Measurements from ENCODE around the gene UNK. TPM values are rescaled to one million over a fixed set of nuclear protein-coding genes. Genes with fewer than 3 reads are reported as not detected.

Gene UNK
- total and polyA plus RNA-seq, 2 of the 13 experiments (the other 11 are each of a cell fraction or from before 2014, with no cell fraction given) = 31.6 to 33.0 TPM

DNA sequence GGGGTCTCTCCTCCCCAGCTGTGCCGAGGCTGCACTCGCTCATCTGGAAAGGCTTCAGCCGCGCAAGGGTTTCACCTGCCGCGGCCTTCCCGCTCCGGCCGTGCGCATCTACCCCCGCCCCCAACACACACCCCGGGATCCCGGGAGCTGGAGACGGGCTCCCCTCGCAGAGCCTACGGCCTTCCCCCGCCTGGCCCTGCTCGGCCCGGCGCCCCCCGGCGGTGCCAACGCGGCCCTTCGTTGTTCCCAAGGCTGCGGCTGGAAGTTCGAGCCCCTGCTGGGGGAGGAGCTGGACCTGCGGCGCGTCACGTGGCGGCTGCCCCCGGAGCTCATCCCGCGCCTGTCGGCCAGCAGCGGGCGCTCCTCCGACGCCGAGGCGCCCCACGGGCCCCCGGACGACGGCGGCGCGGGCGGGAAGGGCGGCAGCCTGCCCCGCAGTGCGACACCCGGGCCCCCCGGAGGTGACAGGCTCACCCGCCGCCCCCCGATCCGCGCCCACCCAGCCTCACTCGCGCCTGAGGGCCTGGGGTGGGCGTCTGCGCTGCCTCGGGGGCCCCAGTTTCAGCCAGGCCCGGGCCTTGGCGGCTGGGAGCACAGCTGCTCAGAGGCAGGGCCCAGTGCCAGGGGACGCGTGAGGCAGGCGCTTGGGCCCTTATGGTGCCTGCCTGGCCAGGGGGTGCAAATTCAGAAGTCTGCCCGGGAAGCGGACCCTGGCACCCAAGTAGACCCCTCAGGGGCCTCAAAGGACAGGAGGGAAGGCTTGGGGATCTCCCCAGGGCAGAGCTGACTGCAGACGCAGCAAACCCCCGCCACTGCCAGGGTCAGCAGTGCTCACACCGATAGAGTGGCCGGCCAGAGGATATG lies 30.9 kb upstream of the UNK start (continued):
- TF ChIP-seq, protein P1, sequence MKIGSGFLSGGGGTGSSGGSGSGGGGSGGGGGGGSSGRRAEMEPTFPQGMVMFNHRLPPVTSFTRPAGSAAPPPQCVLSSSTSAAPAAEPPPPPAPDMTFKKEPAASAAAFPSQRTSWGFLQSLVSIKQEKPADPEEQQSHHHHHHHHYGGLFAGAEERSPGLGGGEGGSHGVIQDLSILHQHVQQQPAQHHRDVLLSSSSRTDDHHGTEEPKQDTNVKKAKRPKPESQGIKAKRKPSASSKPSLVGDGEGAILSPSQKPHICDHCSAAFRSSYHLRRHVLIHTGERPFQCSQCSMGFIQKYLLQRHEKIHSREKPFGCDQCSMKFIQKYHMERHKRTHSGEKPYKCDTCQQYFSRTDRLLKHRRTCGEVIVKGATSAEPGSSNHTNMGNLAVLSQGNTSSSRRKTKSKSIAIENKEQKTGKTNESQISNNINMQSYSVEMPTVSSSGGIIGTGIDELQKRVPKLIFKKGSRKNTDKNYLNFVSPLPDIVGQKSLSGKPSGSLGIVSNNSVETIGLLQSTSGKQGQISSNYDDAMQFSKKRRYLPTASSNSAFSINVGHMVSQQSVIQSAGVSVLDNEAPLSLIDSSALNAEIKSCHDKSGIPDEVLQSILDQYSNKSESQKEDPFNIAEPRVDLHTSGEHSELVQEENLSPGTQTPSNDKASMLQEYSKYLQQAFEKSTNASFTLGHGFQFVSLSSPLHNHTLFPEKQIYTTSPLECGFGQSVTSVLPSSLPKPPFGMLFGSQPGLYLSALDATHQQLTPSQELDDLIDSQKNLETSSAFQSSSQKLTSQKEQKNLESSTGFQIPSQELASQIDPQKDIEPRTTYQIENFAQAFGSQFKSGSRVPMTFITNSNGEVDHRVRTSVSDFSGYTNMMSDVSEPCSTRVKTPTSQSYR (CRISPR knock-in tag; IDR thresholded peaks at IDR 0.05; ENCODE audit: borderline replicate concordance) = peak; percentile 83; the same call in 1 of the 2 replicates
- no peak for TF ChIP-seq IKZF4 (CRISPR knock-in tag; IDR thresholded peaks at IDR 0.05; ENCODE audit: borderline replicate concordance, low read depth, not compliant biosample characterization)
- TF ChIP-seq ZNF788 (CRISPR knock-in tag; IDR thresholded peaks at IDR 0.05; ENCODE audit: borderline replicate concordance) = 0 out of 2 replicates have a peak, but pooled peaks have one; percentile 23
- peak; percentile 93; the same call in 1 of the 2 replicates for TF ChIP-seq ZNF235 (CRISPR knock-in tag; IDR thresholded peaks at IDR 0.05; ENCODE audit: borderline replicate concordance)
- TF ChIP-seq, protein P2, sequence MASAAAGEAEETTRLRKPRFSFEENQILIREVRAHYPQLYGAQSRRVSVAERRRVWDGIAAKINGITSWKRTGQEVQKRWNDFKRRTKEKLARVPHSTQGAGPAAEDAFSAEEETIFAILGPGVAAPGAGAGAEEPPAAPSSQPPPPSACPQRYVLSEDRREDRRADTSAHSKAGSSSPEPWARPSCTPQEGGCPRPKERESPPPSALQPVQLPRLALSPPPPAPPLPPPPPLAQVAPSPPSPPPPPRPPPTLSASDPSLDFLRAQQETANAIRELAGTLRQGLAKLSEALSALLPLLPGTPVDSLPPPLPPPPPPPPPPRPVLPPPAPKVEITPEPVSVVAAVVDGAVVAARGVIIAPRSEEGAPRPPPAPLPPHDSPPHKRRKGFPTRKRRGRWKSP (CRISPR knock-in tag; IDR thresholded peaks at IDR 0.05) = no peak
- no peak for TF ChIP-seq ZFP36L2 (CRISPR knock-in tag; IDR thresholded peaks at IDR 0.05)
- 0 out of 2 replicates have a peak, but pooled peaks have one; percentile 16 for TF ChIP-seq NFYB (CRISPR knock-in tag; IDR thresholded peaks at IDR 0.05)
- TF ChIP-seq, protein P3, sequence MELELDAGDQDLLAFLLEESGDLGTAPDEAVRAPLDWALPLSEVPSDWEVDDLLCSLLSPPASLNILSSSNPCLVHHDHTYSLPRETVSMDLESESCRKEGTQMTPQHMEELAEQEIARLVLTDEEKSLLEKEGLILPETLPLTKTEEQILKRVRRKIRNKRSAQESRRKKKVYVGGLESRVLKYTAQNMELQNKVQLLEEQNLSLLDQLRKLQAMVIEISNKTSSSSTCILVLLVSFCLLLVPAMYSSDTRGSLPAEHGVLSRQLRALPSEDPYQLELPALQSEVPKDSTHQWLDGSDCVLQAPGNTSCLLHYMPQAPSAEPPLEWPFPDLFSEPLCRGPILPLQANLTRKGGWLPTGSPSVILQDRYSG (CRISPR knock-in tag; IDR thresholded peaks at IDR 0.05) = peak; percentile 49; the same call in 1 of the 2 replicates
- TF ChIP-seq MBNL3 (CRISPR knock-in tag; conservative IDR thresholded peaks at IDR 0.05) = no peak
- TF ChIP-seq, protein P4, sequence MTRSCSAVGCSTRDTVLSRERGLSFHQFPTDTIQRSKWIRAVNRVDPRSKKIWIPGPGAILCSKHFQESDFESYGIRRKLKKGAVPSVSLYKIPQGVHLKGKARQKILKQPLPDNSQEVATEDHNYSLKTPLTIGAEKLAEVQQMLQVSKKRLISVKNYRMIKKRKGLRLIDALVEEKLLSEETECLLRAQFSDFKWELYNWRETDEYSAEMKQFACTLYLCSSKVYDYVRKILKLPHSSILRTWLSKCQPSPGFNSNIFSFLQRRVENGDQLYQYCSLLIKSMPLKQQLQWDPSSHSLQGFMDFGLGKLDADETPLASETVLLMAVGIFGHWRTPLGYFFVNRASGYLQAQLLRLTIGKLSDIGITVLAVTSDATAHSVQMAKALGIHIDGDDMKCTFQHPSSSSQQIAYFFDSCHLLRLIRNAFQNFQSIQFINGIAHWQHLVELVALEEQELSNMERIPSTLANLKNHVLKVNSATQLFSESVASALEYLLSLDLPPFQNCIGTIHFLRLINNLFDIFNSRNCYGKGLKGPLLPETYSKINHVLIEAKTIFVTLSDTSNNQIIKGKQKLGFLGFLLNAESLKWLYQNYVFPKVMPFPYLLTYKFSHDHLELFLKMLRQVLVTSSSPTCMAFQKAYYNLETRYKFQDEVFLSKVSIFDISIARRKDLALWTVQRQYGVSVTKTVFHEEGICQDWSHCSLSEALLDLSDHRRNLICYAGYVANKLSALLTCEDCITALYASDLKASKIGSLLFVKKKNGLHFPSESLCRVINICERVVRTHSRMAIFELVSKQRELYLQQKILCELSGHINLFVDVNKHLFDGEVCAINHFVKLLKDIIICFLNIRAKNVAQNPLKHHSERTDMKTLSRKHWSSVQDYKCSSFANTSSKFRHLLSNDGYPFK (CRISPR knock-in tag; IDR thresholded peaks at IDR 0.05; ENCODE audit: borderline replicate concordance) = no peak
- no peak; the same call in 1 of the 2 replicates for TF ChIP-seq BCL6 (CRISPR knock-in tag; IDR thresholded peaks at IDR 0.05)
- no peak for TF ChIP-seq AHR (CRISPR knock-in tag; IDR thresholded peaks at IDR 0.05)
- no peak for TF ChIP-seq POLR2AphosphoS5 (IDR thresholded peaks at IDR 0.05; ENCODE audit: low read depth, low read length)
- TF ChIP-seq, protein P5, sequence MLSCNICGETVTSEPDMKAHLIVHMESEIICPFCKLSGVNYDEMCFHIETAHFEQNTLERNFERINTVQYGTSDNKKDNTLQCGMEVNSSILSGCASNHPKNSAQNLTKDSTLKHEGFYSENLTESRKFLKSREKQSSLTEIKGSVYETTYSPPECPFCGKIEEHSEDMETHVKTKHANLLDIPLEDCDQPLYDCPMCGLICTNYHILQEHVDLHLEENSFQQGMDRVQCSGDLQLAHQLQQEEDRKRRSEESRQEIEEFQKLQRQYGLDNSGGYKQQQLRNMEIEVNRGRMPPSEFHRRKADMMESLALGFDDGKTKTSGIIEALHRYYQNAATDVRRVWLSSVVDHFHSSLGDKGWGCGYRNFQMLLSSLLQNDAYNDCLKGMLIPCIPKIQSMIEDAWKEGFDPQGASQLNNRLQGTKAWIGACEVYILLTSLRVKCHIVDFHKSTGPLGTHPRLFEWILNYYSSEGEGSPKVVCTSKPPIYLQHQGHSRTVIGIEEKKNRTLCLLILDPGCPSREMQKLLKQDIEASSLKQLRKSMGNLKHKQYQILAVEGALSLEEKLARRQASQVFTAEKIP (CRISPR knock-in tag; IDR thresholded peaks at IDR 0.05; ENCODE audit: borderline replicate concordance) = no peak
- TF ChIP-seq, protein P6, sequence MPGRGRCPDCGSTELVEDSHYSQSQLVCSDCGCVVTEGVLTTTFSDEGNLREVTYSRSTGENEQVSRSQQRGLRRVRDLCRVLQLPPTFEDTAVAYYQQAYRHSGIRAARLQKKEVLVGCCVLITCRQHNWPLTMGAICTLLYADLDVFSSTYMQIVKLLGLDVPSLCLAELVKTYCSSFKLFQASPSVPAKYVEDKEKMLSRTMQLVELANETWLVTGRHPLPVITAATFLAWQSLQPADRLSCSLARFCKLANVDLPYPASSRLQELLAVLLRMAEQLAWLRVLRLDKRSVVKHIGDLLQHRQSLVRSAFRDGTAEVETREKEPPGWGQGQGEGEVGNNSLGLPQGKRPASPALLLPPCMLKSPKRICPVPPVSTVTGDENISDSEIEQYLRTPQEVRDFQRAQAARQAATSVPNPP (CRISPR knock-in tag; IDR thresholded peaks at IDR 0.05) = peak; percentile 97

Data from HepG2 (cell line).